Epithelial cell of proximal tubule (primary cell): ENCODE data around the gene PRM3. TPM values are rescaled to one million over a fixed set of nuclear protein-coding genes. Genes with fewer than 3 reads are reported as not detected.
A peak's percentile ranks its signal among the peaks of the same experiment; 100 is the strongest.

Experiments used
- DNase-seq: peaks from one replicate; pipeline ENCODE4 v3.0.0-alpha.2; 2011; ENCODE audit warnings: low read depth
- H3K4me3 ChIP-seq: 2 replicates; pipeline ENCODE4 v1.5.1; 2011; ENCODE audit warnings: low read depth, mild to moderate bottlenecking, low read length
- total RNA-seq: library from RNA; depleted of rRNA; stranded (reverse); fragments of >200 nt; gene quantifications from 2 replicates; pipeline ENCODE4 v1.2.3, GENCODE V29; 2015
- TF ChIP-seq, protein P1 (sequence below): conservative IDR thresholded peaks from 2 replicates; pipeline ENCODE4 v1.5.1; 2012; ENCODE audit warnings: low read depth, mild to moderate bottlenecking, low read length

Gene PRM3
- total RNA-seq, 1 donor from 2014 or later = not detected

DNA sequence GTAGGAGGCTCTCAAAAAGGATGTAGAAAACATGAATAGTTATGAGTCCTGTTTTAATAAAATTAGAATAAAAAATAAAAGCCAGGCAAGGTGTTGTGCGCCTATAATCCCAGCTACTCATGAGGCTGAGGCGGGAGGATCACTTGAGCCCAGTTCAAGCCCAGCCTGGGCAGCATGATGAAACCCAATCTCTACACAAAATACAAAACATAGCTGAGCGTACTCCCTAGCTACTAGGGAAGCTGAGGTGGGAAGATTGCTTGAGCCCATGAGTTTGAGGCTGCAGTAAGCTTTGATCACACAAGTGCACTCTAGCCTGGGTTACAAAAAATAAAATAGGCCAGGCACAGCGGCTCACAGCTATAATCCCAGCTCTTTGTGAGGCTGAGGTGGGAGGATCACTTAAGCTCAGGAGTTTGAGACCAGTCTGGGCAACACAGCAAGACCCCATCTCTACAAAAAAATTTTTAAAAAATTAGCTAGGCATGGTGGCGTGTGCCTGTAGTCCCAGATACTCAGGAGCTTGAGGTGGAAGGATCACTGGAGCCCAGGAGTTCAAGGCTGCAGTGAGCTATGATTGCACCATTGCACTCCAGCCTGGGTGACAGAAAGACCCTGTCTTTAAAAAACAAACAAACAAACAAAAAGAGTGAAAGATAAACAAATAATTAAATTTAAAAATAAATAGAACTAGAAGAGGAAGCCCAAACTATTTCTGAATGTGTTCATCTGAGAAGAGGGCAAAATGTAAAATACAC lies 24.9 kb upstream of the PRM3 start:
- no peak for DNase-seq
- no peak overlapping the region for H3K4me3 ChIP-seq
- TF ChIP-seq, protein P1, sequence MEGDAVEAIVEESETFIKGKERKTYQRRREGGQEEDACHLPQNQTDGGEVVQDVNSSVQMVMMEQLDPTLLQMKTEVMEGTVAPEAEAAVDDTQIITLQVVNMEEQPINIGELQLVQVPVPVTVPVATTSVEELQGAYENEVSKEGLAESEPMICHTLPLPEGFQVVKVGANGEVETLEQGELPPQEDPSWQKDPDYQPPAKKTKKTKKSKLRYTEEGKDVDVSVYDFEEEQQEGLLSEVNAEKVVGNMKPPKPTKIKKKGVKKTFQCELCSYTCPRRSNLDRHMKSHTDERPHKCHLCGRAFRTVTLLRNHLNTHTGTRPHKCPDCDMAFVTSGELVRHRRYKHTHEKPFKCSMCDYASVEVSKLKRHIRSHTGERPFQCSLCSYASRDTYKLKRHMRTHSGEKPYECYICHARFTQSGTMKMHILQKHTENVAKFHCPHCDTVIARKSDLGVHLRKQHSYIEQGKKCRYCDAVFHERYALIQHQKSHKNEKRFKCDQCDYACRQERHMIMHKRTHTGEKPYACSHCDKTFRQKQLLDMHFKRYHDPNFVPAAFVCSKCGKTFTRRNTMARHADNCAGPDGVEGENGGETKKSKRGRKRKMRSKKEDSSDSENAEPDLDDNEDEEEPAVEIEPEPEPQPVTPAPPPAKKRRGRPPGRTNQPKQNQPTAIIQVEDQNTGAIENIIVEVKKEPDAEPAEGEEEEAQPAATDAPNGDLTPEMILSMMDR = no peak

DNA sequence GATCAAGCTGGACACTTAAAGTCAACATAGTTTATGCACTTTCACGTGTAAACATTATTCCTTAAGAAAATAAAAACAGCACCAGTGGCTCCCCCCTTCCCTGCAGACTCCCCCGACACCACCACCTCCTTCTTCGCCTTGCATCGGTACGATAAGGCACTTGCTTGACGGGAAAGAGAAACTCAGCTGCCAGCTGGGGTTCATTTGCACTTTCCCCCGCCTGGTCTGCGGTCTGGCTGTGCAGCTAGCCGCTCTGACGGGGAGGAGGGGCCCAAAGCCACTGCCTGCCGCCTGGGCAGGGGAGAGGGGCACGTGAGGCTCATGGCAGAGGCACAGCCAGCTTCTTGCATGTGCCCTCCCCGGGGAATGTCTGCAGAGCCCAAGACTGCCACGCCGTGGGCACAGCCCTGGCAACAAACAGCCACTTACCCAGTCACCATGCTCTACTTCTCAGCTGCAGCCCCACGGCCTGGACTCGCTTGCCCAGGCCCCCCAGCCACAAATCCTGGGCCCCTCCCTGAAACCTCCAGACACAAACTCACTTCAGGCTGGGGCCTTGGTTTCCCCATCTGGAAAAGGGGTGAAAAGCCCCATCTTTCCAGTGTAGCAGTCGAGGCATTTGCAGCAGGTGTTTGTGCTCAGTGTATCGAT lies 24.2 kb upstream of the PRM3 start:
- DNase-seq = no peak
- TF ChIP-seq, protein P1 = peak; percentile 27

DNA sequence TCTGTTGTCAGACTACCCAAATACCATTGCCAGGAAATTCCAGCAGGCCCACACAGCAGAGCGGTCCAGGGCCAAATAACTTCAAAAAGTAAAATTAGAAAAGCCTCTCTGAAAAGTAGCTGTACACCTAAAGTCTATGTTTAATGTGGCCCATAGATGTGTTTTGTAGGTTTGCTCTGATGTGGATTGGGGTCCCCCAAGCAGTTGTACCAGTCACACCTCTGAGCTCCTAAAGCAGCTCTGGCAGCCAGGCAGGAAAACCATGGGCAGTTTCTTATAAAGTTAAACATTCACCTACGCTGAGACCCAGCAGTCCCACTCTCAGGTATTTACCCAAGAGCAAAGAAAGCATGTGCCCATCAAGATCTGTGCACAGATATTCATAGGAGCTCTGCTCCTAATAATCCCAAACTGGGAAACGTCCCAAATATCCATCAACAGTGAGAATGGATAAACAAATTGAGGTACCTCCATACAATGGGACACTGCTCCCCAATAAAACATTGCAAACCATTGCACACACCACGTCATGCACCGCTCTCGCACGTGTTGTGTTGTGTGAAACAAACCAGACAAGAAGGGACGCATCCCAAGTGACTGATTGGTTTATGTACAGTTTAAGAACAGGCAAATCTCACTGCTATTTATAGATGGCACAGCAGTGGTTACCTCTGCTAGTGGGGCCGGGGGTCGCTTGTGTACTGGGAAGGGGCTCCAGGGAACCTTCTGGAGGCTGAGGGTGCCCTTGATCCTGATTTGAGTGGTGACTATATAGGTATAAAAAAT lies 23.5 kb upstream of the PRM3 start:
- TF ChIP-seq, protein P1 = no peak
- peak overlapping the region; percentile 29 for H3K4me3 ChIP-seq
- no peak for DNase-seq

More for the DNA sequence above, 24.2 kb upstream of the PRM3 start:
- H3K4me3 ChIP-seq = peak overlapping the region; percentile 29

DNA sequence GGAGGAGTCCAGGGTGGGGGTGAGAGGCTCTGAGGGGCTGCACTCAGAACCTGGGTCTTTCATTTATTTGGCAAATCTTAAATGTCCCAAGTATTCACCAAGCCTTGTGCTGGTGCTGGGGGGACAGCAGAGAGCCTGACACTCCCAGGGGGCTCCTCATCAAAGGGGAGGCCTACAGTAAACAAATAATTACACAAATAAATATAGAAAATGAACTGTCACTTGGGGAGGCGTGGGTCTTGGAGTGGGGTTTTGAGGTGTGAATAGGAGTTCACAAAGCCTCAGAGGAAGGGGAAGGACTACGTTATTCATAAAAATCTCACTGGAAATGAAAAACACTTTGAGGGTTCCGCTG lies 22.9 kb upstream of the PRM3 start:
- no peak overlapping the region for H3K4me3 ChIP-seq
- no peak for DNase-seq
- TF ChIP-seq, protein P1 = no peak

DNA sequence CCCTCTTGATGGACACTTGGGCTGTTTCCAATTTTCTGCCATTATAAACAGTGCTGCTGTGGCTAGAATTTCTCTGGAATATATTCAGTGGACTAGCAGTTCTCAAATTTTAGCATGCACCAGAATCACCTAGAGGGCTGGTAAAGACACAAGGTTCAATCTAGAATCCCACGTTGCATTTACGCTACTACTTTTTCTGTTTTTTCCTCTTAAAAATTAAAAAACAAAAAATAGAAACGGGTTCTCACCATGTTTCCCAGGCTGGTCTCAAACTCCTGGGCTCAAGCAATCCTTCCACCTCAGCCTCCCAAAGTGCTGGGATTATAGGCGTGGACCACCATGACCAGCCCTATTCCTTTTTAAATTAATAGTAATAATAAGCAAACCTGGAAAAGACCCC lies 22.2 kb upstream of the PRM3 start:
- TF ChIP-seq, protein P1 = no peak
- DNase-seq = no peak
- H3K4me3 ChIP-seq = no peak overlapping the region

DNA sequence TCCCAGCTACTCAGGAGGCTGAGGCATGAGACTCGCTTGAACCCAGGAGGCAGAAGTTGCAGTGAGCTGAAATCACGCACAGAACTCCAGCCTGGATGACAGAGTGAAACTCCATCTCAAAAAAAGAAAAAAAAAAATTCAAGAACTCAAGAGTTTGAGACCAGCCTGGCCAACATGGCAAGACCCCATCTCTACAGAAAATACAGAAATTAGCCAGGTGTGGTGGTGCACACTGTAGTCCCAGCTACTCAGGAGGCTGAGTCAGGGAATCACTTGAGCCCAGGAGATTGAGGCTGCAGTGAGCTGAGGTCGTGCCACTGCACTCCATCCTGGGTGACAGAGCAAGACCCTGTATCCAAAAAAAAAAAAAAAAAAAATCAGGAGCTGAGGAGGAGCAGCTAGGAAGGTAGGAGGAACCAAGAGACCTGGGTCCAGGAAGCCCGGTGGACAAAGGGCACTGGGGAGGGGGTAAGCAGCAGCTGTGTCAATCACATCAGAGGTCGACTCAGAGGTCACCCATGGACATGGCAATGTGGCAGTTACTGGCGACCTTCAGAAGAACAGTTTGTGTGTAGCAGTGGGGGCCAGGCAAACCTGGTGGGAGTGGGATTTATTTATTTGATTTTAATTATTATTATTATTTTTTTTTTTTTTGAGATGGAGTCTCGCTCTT lies 18.8 kb upstream of the PRM3 start:
- DNase-seq = no peak
- no peak overlapping the region for H3K4me3 ChIP-seq
- TF ChIP-seq, protein P1 = no peak
